ENCODE results near the gene CHD2.
"Not testable (repeated sequence)": the region's sequence is repeated elsewhere in the genome, so short reads cannot be mapped to it uniquely, and the experiment has no call there.

Gene CHD2

GRCh38 chr15:92899948-92900730 lies at the start of gene CHD2:
Gene CHD2, plus strand, starts transcription at chr15:92900324. Its CDS starts 914 bp downstream, at chr15:92901238.
- peak; percentile 71 for DNase-seq
- peak; percentile 74 for ATAC-seq

DNA sequence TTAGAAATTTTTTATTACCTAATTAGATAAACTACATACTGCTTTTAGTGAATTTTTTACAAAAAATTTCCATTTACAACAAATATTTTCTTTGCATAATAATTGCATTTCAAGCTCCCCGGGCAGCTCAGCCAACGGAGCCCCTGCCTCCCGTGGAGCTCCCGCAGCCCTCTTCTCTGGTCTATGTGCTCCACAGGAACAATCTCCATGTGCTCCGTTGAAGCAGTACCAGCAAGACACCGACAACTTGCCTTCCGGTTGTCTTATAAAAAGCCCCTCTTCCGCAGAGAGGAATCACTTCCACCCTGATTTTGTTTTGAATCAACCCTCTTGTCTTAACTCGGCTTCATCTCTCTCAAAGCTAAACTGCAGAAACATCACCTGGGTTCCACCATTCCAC lies 46.9 kb upstream of the CHD2 start:
- DNase-seq (no peak), ATAC-seq (no peak)

- DNase-seq (no peak), ATAC-seq (no peak)
Measured at GRCh38 chr15:92861742-92862141, 38.4 kb upstream of the CHD2 start.

DNA sequence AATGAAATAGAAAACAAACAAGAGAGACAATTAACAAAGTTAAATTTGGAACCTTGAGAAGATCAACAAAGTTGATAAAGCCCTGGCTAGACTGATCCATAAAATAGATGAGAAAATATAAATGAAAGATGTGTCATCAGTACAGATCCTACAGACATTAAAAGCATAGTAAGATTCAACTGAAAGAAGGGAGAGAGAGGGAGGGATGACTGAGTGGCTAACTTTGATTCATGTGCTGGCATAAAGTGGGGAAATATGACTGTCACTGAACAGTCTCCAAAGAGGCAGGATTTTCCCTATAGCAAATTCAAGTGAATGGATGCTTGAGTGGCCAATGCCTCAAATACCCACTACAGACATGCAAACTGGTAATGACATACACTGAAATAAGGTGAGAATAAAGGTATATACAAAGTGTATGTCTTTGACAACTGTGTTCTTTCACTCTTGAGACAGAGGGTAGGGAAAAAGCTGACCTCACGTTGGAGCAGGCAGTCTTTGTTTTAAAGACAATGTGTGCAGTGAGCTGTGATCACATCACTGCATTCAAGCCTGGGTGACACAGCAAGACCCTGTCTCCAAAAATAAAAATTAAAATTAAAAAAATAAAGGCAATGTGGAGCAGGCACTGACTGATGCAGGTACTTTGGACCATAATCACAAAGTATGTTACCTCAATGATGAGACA lies 35.9 kb upstream of the CHD2 start:
- ATAC-seq (no peak), DNase-seq (no peak)

DNA sequence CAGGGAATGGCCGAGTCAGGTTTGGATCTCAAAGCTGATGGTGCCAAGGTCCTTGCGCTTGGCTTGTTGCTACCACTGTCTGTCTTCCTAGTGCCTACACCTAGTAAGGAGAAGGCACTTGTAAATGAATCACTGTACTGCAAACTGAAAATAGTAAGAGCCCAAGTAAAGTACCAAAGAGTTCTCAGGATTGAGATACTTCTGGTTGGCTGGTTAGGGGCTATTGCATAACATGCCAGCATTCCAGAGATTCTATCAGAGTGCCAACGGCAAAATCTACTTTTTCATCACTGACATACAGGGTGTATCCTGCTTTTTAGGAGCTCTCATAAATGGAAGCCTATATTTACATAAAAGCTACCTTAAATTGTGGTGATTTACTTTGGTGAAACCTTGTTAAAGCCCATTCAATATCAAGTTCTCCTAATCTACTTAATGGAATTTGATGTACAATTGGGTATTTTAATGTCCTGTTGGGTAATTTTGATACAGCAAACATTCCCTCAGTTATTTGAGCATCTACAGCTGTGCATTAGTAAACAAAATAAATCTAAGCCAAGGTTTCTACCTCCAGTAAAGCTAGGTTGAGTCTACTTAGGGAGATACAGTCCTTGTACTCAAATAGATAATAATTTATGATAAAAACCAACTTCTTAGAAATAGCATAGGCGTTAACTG lies 30.7 kb upstream of the CHD2 start:
- ATAC-seq (no peak), DNase-seq (no peak)

DNA sequence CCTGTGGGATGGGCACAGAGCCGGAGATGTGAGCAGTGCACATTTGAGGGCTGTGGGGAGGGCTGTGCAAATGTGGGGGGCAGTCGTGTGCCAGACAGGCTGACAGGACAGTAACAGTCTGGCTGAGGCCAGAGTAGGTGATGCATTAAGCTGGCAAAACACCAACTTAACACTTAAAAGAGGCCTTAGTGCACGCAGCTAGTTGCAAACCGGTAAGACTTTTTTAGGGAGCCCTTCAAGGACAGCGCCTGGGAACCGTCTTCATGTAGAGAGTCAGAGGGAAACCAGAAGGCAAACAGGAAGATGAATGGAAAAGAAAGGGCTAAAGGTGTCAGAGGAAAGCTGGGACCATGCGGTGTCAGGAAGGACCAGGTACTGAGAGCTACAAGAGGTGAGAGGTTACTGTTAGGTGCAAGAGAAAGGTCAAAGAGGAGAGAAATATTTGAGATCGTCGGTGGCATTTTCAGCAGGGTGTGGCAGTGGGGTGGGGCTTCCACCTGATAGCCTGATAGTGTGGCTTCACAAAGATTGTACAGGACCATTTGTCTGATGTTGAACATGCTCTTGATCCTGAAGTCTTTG lies 30.0 kb upstream of the CHD2 start:
- DNase-seq: no peak
- ATAC-seq: no peak

DNA sequence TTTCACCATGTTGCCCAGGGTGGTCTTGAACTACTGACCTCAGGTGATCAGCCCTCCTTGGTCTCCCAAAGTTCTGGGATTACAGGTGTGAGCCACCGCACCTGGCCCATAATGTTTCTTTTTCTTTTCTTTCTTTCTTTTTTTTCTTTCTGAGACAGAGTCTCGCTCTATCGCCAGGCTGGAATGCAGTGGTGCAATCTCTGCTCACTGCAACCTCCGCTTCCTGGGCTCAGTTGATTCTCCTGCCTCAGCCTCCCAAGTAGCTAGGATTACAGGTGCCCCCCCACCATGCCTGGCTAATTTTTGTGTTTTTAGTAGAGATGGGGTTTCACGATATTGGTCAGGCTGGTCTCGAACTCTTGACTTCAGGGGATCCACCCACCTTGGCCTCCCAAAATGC lies 27.2 kb upstream of the CHD2 start:
- not testable (repeated sequence) for ATAC-seq, DNase-seq

DNA sequence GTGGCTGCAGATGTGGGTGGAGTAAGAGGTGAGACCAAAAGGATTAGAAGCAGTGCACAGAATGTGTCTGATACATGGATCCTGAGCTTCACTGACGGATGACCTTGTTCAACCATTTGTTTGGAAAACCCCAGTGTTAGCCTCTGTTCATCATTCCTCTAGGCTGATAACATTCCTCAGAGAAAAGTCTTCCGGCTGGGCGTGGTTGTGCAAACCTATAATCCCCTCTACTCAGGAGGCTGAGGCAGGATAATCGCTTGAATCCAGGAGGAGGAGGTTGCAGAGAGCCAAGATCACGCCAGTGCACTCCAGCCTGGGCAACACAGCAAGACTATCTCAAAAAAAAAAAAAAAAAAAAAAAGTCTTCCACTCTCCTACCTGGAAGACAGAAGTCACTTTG lies 23.1 kb upstream of the CHD2 start:
- ATAC-seq: no peak
- DNase-seq: no peak

GRCh38 chr15:92877416-92877815 lies 22.7 kb upstream of the CHD2 start:
- ATAC-seq: no peak
- DNase-seq: no peak

DNA sequence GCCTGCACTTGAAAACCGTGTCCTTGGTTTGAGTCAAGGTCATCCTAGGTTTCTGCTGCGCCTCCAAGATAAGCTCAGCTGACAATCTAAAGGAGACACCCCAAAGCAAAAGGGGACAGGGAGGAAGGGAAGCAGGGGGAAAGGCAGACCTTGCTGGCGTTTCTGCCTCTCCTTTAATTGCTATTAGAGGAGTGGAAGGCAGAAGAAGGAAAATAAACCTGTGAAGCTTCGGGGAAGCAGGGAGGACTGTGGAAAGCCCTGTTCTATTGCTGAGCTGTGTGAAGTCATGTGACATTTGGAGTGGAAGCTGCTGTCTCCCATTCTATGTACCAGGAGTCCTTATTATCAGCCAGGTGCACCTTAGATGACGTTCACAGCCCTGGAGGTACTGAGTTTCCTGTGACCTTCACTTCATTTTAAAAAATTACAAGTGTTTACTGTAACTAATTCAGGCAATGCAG lies 21.5 kb upstream of the CHD2 start:
- ATAC-seq (no peak), DNase-seq (no peak)

DNA sequence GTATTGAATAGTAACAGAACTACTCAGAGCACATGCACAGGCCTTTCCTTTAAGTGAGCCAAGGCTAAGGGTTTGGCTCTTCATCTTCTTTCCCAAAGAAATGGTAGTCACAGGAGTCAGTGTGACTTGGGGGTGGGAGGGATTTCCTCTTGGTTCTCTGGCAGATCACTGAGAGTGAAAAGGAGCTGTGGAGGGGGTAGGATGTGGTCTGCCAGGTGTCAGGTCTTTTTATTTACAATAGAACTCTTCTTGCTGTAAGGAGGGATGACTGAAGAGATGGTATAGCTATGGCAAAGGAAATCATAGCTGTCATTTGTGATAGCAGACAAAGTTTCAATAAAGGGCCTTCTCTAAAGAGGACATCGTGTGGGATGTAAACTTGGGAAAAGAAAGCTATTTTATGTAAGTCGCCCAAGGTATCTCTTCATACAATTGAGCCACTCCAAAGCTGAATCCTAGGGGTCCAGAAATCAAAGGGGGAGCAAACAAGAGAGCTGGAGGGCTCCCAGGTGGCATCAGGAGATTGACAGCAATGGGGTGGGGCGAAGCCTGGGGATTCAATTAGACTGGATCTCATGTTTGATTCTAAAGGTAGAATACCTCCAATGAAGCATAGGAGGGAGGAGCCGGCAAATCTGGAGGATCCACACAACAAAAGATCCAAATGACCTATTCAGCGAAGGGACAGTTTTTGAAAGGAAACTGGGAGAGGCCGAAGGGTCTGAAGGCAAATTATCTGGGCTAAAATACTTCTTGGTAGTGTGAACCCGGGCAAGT lies 20.0 kb upstream of the CHD2 start:
- no peak for ATAC-seq
- DNase-seq: peak; percentile 26

- ATAC-seq (no peak), DNase-seq (no peak)
Measured at GRCh38 chr15:92880796-92881195, 19.3 kb upstream of the CHD2 start.

GRCh38 chr15:92881211-92881754 lies 18.8 kb upstream of the CHD2 start:
- no peak for ATAC-seq
- DNase-seq: no peak

DNA sequence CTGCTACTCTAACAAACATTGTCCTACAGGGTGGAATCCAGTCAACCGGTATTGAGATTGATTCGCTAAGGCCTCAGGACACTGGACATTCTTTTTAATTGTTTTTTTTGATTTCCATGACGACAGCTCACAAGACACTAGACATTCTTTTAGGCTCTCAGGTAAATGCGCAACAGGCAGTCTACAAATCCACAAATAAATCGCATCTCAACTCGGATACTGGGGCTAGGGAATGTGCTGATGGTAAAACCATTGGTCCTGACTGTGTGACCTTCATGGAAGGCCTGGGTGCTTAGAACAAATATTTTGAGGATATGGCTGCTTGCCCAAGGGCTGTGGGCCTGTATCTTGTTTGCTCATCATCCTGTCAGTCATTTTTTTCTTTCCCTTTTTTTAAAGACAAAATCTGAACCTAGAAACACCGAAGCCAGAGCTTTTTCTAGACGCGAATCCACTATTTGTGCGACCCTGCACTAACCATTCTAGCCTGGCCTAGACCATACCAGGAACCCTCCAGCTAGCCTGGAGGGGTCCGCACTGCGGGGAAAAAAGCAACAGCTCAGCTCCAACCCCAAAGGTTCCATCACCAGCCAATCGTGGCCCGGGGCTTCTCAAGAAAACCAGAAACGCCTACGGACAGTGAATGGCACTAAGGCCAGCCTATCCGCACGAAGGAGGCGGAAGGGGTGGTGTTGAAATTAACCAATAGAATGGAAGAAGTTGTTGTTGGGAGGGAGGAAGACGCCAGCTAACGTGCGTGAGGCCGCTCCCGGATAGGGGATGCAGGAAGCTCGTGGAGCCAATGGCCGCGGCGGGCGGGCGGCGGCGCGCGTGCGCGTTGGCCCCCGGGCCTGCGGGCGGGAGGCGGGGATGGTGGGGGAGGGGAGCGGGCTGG lies 18.1 kb upstream of the CHD2 start:
- DNase-seq (peak; percentile 98), ATAC-seq (peak; percentile 98)

GRCh38 chr15:92882697-92883162 lies 17.4 kb upstream of the CHD2 start:
- DNase-seq (no peak), ATAC-seq (peak; percentile 83)

GRCh38 chr15:92883163-92883875 lies 16.8 kb upstream of the CHD2 start:
- ATAC-seq (no peak), DNase-seq (peak; percentile 46)

- ATAC-seq: no peak
- DNase-seq: no peak
Measured at GRCh38 chr15:92883876-92884435, 16.2 kb upstream of the CHD2 start.

GRCh38 chr15:92884436-92885223 lies 15.5 kb upstream of the CHD2 start:
- ATAC-seq (no peak), DNase-seq (no peak)

All from stimulated activated naive CD8-positive, alpha-beta T cell treated with anti-CD3 and anti-CD28 coated beads, Interleukin-15, Interleukin-2, amounts not matched to agents 100 U/mL and 50 U/mL, for 24 hours (primary cell).